Ishikawa (cell line): ENCODE measurements around the gene MTX1.

Experiments used
- CEBPB ChIP-seq: IDR thresholded peaks from 2 replicates; pipeline ENCODE4 v1.6.1; 2012
- CREB1 ChIP-seq: IDR thresholded peaks from 2 replicates; pipeline ENCODE4 v1.6.1; 2012; ENCODE audit warnings: low read depth
- EP300 ChIP-seq: IDR thresholded peaks from 2 replicates; pipeline ENCODE4 v1.6.1; 2012; ENCODE audit warnings: borderline replicate concordance
- FOXM1 ChIP-seq: IDR thresholded peaks from 2 replicates; pipeline ENCODE4 v1.6.1; 2012; ENCODE audit warnings: low read depth, borderline replicate concordance
- MAX ChIP-seq: IDR thresholded peaks from 2 replicates; pipeline ENCODE4 v1.6.1; 2012
- NFIC ChIP-seq: IDR thresholded peaks from 2 replicates; pipeline ENCODE4 v1.6.1; 2012
- RAD21 ChIP-seq: IDR thresholded peaks from 2 replicates; pipeline ENCODE4 v1.6.1; 2012; ENCODE audit warnings: low read depth
- REST ChIP-seq: IDR thresholded peaks from 2 replicates; pipeline ENCODE4 v1.6.1; 2012; ENCODE audit warnings: low read depth, mild to moderate bottlenecking
- TAF1 ChIP-seq: IDR thresholded peaks from 2 replicates; pipeline ENCODE4 v1.6.1; 2012; ENCODE audit warnings: low read depth, mild to moderate bottlenecking
- TCF12 ChIP-seq: IDR thresholded peaks from 2 replicates; pipeline ENCODE4 v1.6.1; 2012; ENCODE audit warnings: low read depth
- TEAD4 ChIP-seq: IDR thresholded peaks from 2 replicates; pipeline ENCODE4 v1.6.1; 2012
- YY1 ChIP-seq: IDR thresholded peaks from 2 replicates; pipeline ENCODE4 v1.6.1; 2012; ENCODE audit warnings: low read depth
- ZBTB7A ChIP-seq: IDR thresholded peaks from 2 replicates; pipeline ENCODE4 v1.6.1; 2012; ENCODE audit warnings: low read depth
- TF ChIP-seq, protein P1 (sequence below): IDR thresholded peaks from 2 replicates; pipeline ENCODE4 v1.6.1; 2012

DNA sequence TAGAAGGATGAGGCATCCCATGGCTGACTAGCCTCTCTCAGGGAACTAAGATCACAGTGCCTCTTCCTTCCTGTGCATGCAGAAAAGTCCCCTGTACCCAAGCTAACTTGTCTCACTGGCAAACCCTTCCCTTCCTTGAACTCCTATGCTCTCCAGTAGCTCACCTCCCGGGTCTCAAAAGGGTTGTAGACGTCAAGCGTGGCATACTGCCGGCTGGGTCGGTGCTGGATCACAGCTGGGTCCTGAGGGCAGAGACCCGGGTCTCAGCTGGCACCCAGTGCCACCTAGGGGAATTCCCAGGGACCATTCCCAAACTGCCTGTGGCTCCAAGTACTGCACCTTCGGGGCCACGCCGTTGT is 53.0 kb downstream of the MTX1 start:
- TF ChIP-seq RAD21 = no peak
- no peak for TF ChIP-seq EP300
- no peak for TF ChIP-seq CREB1
- TF ChIP-seq YY1 = no peak
- no peak for TF ChIP-seq TAF1
- TF ChIP-seq TEAD4 = no peak
- no peak for TF ChIP-seq NFIC
- TF ChIP-seq ZBTB7A = no peak
- TF ChIP-seq MAX = no peak
- TF ChIP-seq CEBPB = no peak
- TF ChIP-seq, protein P1, sequence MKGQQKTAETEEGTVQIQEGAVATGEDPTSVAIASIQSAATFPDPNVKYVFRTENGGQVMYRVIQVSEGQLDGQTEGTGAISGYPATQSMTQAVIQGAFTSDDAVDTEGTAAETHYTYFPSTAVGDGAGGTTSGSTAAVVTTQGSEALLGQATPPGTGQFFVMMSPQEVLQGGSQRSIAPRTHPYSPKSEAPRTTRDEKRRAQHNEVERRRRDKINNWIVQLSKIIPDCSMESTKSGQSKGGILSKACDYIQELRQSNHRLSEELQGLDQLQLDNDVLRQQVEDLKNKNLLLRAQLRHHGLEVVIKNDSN = no peak
- no peak; the same call in 1 of the 2 replicates for TF ChIP-seq TCF12
- no peak for TF ChIP-seq FOXM1
- TF ChIP-seq REST = no peak
